Breast epithelium (tissue), 3 donors: ENCODE data around the gene VEGFD.

Experiments used
- POLR2A ChIP-seq: fragments of 450-650 bp; IDR thresholded peaks from one replicate; pipeline ENCODE4 v1.6.1; 2016; ENCODE audit warnings: antibody characterized with exemption, mild to moderate bottlenecking, moderate library complexity
- POLR2AphosphoS5 ChIP-seq, 3 donors: sonication (generic); formaldehyde crosslinking; IDR thresholded peaks; one replicate each; pipeline ENCODE4 v1.6.1; 2017; ENCODE audit warnings: antibody characterized with exemption in 3 of 3
- TF ChIP-seq, protein P1 (sequence below), 3 donors: fragments of 450-650 bp; IDR thresholded peaks; one replicate each; pipeline ENCODE4 v1.5.1; 2016 to 2017; ENCODE audit warnings: antibody characterized with exemption in 3 of 3, mild to moderate bottlenecking in 3 of 3, moderate library complexity in 3 of 3

DNA sequence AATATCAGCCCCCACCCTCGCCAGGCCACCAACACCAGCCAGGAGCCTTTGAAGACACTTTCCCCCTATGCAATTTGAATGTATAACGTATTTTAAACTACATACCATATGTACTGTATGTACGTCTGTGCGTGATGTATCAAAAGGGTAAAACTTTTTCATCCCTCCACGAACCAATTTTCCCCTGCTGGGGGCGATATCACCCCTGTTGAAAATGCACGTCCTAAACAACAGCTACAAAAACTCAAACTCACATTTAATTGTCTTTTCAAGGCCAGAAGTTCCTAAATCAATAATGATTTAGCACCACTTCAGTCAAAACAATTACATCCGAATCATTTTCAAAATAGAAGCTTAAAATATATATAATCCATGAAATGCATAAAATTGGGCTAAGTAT, 1.4 kb downstream of the VEGFD start:
- TF ChIP-seq, protein P1, sequence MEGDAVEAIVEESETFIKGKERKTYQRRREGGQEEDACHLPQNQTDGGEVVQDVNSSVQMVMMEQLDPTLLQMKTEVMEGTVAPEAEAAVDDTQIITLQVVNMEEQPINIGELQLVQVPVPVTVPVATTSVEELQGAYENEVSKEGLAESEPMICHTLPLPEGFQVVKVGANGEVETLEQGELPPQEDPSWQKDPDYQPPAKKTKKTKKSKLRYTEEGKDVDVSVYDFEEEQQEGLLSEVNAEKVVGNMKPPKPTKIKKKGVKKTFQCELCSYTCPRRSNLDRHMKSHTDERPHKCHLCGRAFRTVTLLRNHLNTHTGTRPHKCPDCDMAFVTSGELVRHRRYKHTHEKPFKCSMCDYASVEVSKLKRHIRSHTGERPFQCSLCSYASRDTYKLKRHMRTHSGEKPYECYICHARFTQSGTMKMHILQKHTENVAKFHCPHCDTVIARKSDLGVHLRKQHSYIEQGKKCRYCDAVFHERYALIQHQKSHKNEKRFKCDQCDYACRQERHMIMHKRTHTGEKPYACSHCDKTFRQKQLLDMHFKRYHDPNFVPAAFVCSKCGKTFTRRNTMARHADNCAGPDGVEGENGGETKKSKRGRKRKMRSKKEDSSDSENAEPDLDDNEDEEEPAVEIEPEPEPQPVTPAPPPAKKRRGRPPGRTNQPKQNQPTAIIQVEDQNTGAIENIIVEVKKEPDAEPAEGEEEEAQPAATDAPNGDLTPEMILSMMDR (IDR thresholded peaks at IDR 0.05), result no peak
- TF ChIP-seq POLR2A, result no peak
- TF ChIP-seq POLR2AphosphoS5 (IDR thresholded peaks at IDR 0.05), result no peak
